Activated naive CD4-positive, alpha-beta T cell treated with anti-CD3 and anti-CD28 coated beads for 36 hours (primary cell): ENCODE measurements around the gene TCF7. TPM values are rescaled to one million over a fixed set of nuclear protein-coding genes. Genes with fewer than 3 reads are reported as not detected.
"Not testable (repeated sequence)": the region's sequence is repeated elsewhere in the genome, so short reads cannot be mapped to it uniquely, and the experiment has no call there.

ENCODE experiments used
- CTCF ChIA-PET: fragments of 350-600 bp; sonication (Branson Sonifier 250); formaldehyde crosslinking; loops from one replicate; lab custom pipeline; 2021; ENCODE audit warnings: antibody characterized with exemption; lab: Charles Lee
- DNase-seq: peaks from one replicate; pipeline ENCODE4 v3.0.0-alpha.2; 2020
- H3K27ac Mint-ChIP-seq: one replicate; pipeline ENCODE4 v1.8.0; 2021; ENCODE audit warnings: mild to moderate bottlenecking, mixed read lengths
- H3K27me3 Mint-ChIP-seq: one replicate; pipeline ENCODE4 v1.8.0; 2021; ENCODE audit warnings: low read depth, mixed read lengths
- H3K36me3 Mint-ChIP-seq: one replicate; pipeline ENCODE4 v1.8.0; 2021; ENCODE audit warnings: low read depth, mixed read lengths
- H3K4me1 Mint-ChIP-seq: one replicate; pipeline ENCODE4 v1.8.0; 2021; ENCODE audit warnings: low read depth, mixed read lengths
- H3K4me3 Mint-ChIP-seq: one replicate; pipeline ENCODE4 v1.8.0; 2021; ENCODE audit warnings: mild to moderate bottlenecking, moderate library complexity, mixed read lengths
- H3K9me3 Mint-ChIP-seq: one replicate; pipeline ENCODE4 v1.8.0; 2021; ENCODE audit warnings: mixed read lengths
- intact Hi-C: fragments of 100-400 bp; cut with micrococcal nuclease; formaldehyde crosslinking; loops from one replicate; pipeline ENCODE4 v1.15.1; 2023
- total RNA-seq, 2 experiments: library from RNA; stranded (reverse); gene quantifications; one replicate each; pipeline ENCODE4 v1.2.3, GENCODE V29; 2021

The TCF7 gene
- total RNA-seq, 2 experiments from 2014 or later = 87.9 to 92.3 TPM

DNA sequence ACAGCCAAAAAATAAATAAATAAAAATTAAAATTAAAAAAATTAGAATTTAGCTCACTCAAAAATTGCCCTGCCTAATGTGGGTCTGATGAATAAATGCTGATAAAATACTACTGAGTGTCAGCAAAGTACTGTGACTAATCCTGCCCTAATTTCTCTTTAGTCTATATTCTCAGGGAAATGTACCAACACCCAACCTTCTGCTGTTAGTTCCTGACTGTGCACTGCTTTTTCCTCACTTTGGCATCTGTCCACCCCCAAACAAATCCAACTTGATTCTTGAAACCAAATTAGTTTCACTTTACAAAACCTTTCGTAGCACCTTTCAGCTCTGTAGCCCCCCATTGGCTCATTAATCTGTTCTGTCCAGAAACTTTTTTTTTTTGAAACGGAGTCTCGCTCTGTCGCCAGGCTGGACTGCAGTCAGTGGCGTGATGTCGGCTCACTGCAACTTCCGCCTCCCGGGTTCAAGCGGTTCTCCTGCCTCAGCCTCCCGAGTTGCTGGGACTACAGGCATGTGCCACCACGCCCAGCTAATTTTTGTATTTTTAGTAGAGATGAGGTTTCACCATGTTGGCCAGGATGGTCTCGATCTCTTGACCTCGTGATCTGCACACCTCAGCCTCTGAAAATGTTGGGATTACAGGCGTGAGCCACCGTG lies 37.8 kb downstream of the TCF7 start:
- Mint-ChIP-seq H3K4me1 (peaks cover 67% of the 10 kb centered on the region), H3K27ac (peak overlapping the region; percentile 80), H3K36me3 (peaks cover 45% of the 10 kb centered on the region)
- DNase-seq, intact Hi-C loops, H3K27me3 Mint-ChIP-seq, H3K9me3 Mint-ChIP-seq, H3K4me3 Mint-ChIP-seq: not testable (repeated sequence)
- CTCF ChIA-PET = interaction anchor here (0.8 to 25.6 kb wide), 9 partner anchors 8 to 126 kb away, joined by 3 to 593 read pairs (median 7); no protein-coding TSS in a partner anchor

- H3K27me3 Mint-ChIP-seq = no peaks in the 10 kb centered on the region
- intact Hi-C loops = no loop called here
- H3K27ac Mint-ChIP-seq = peak overlapping the region; percentile 80
- peaks cover 50% of the 10 kb centered on the region for H3K36me3 Mint-ChIP-seq
- H3K4me3 Mint-ChIP-seq = no peak overlapping the region
- CTCF ChIA-PET = interaction anchor here (0.8 to 25.6 kb wide), 11 partner anchors 9 to 138 kb away, joined by 3 to 593 read pairs (median 5); no protein-coding TSS in a partner anchor
- H3K9me3 Mint-ChIP-seq = no peaks in the 10 kb centered on the region
- H3K4me1 Mint-ChIP-seq = peaks cover 75% of the 10 kb centered on the region
- DNase-seq = no peak
Measured at GRCh38 chr5:134153241-134153640, 38.8 kb downstream of the TCF7 start.

GRCh38 chr5:134153657-134154056 lies 39.2 kb downstream of the TCF7 start:
- intact Hi-C loops = loop anchor here (2.0 kb wide), 1 partner anchor 17 kb away; no protein-coding TSS in a partner anchor
- no peaks in the 10 kb centered on the region for H3K9me3 Mint-ChIP-seq
- peaks cover 78% of the 10 kb centered on the region for H3K4me1 Mint-ChIP-seq
- CTCF ChIA-PET = interaction anchor here (0.8 to 25.6 kb wide), 12 partner anchors 9 to 138 kb away, joined by 3 to 593 read pairs (median 4); no protein-coding TSS in a partner anchor
- peak overlapping the region; percentile 80 for H3K27ac Mint-ChIP-seq
- no peak overlapping the region for H3K4me3 Mint-ChIP-seq
- DNase-seq = no peak
- H3K36me3 Mint-ChIP-seq = peaks cover 52% of the 10 kb centered on the region
- no peaks in the 10 kb centered on the region for H3K27me3 Mint-ChIP-seq

DNA sequence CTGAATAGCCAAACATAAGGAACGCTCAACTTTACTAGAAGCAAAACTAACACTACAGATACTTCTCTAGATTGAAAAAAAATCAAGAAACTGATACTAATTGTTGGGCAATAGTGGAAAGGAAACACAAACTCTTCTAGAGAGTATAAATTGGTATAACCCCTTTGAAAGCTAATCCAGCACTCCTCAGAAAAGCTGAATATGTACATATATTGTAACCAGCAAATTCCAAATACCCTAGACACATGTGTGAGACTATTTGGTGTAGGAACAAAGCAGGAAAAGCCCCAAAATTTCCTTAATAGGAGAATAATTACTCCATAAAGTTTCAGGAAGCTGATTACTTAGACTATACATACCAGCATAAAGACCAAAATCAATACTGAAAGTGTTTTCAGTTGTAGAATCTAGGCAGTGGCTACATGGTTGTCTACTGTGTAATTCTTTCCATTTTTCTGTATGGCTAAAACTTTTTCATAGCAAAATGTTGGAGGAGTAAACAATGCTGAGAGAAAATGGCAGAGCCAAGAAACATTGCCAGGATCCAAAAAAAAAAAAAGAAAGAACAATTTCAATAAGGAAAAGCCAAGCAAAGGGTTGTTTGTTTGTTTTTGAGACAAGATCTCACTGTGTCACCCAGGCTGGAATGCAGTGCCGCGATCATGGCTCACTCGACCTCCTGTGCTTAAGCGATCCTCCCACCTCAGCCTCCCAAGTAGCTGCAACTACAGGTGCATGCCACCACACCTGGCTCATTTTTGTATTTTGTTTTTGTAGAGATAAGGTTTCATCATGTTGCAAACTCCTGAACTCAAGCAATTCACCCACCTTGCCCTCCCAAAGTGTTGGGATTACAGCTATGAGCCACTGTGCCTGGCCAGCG lies 47.3 kb downstream of the TCF7 start:
- Mint-ChIP-seq H3K9me3 (peaks cover 9% of the 10 kb centered on the region), H3K4me1 (peaks cover 58% of the 10 kb centered on the region), H3K4me3 (no peak overlapping the region), H3K27ac (peak overlapping the region; percentile 50), H3K36me3 (peaks cover 55% of the 10 kb centered on the region), H3K27me3 (no peaks in the 10 kb centered on the region)
- CTCF ChIA-PET = interaction anchor here (0.6 to 4.2 kb wide), 14 partner anchors 8 to 134 kb away, joined by 3 to 27 read pairs (median 4); no protein-coding TSS in a partner anchor
- intact Hi-C loops = loop anchor here (2.0 kb wide), 1 partner anchor 13 kb away; no protein-coding TSS in a partner anchor
- DNase-seq = no peak

GRCh38 chr5:134162592-134162991 lies 48.1 kb downstream of the TCF7 start:
- intact Hi-C loops = no loop called here
- Mint-ChIP-seq H3K27me3 (no peaks in the 10 kb centered on the region), H3K4me3 (no peak overlapping the region), H3K27ac (no peak overlapping the region), H3K36me3 (peaks cover 60% of the 10 kb centered on the region), H3K4me1 (peaks cover 58% of the 10 kb centered on the region), H3K9me3 (peaks cover 9% of the 10 kb centered on the region)
- CTCF ChIA-PET = interaction anchor here (0.7 to 2.3 kb wide), 5 partner anchors 9 to 22 kb away, joined by 3 to 12 read pairs (median 3); no protein-coding TSS in a partner anchor
- no peak for DNase-seq

DNA sequence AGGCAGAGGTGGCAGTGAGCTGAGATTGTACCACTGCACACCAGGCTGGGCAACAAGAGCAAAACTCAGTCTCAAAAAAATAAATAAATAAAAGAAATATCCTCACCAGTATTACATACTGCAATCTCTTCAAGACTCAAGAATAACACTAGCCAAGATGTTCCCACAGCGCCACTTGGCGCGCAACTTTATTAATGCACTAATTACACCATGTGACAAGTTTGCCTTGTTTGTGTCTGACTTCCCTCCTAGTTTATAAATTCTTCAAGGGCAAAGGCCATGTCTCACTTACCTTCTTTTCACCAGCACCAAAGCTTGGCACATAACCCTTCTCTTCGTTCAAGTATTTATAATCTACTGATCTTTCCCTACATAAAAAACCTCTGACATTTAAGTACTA lies 57.5 kb downstream of the TCF7 start:
- Mint-ChIP-seq H3K27ac (peak overlapping the region; percentile 78), H3K27me3 (no peaks in the 10 kb centered on the region), H3K4me1 (peaks cover 54% of the 10 kb centered on the region), H3K9me3 (no peaks in the 10 kb centered on the region), H3K4me3 (no peak overlapping the region), H3K36me3 (peaks cover 40% of the 10 kb centered on the region)
- DNase-seq = peak; percentile 52
- CTCF ChIA-PET = interaction anchor here (0.8 to 1.8 kb wide), 5 partner anchors 10 to 132 kb away, joined by 3 to 9 read pairs (median 3); no protein-coding TSS in a partner anchor
- intact Hi-C loops = loop anchor here (2.0 kb wide), 1 partner anchor 17 kb away; no protein-coding TSS in a partner anchor

DNA sequence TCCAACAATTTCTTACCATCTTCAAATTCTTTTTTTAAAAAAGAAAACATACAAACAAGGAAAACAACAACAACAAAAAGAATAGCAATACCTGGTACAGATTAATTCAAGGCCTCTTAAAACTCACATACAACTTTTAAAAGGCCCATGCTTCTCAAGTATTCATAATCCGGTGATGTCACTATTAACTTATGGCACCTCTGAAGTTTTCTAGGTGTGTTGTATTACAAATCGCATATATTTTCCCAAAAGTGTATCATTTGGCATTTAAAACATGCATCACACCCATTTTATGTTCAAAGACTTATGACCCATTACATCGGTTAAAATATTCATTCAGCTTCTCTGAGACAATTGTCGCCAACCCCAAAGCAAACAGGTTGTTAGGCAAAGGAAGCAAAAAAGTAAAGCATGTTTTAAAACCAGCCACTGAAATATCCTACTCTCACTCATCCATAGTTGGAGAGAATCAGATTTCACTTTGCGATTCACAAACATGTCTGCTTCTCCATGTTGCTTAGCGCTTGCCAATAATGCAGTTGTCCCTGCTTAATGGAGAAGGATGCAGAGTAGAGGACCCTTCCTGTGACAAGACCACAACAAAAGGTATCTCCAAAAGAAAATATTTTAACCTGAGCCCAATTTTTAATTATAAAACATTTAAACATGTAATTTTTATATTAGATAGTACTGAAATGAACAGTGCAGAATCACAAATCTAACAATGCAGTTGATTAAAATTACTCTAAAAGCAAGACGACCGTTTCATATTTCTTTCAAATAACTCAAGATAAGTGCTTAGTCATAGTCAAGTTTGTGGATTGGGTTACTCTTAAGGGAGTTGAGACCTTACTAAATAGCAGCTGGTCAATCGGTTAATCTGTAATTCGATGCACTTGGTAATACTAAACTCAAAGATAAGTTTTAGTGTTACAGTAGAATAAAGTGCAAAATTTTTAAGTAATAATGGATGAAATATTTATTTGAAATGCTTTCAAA lies 60.7 kb downstream of the TCF7 start:
- Mint-ChIP-seq H3K9me3 (no peaks in the 10 kb centered on the region), H3K27ac (peak overlapping the region; percentile 94), H3K4me1 (peaks cover 45% of the 10 kb centered on the region), H3K4me3 (peak overlapping the region; percentile 96), H3K36me3 (peaks cover 29% of the 10 kb centered on the region), H3K27me3 (no peaks in the 10 kb centered on the region)
- CTCF ChIA-PET = interaction anchor here (0.9 to 1.2 kb wide), 5 partner anchors 34 to 139 kb away, joined by 3 to 4 read pairs (median 3); no protein-coding TSS in a partner anchor
- DNase-seq = no peak
- intact Hi-C loops = loop anchor here (1.0 to 2.0 kb wide), 2 partner anchors 14 to 196 kb away; partner anchors contain the start of gene UBE2B

DNA sequence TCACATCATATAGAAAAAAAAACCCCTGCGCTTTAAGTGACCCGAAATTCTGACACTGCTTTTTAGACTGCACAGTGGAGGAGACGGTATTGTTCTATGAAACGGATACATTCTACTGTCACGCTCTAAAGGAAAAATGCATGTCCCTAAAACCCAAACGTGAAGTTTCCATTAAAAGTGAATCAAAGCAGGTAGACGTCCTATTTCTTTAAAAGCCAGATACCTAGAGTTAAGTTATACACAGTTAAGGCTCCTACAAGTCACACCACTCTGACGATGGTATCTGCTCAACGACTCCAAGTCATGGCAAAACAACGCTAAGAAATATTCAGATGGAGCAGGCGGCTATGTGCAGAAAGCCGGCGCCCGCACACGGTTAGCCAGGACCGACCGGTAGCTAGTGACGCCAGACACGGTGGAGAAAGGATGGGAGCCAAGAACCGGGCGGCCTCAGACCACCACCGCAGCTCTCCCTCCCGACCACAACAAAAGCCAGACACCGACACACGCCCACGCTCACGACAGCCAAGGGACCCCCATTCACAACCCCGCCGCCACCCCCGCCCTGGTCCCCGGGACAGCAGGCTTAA lies 61.5 kb downstream of the TCF7 start:
- peak overlapping the region; percentile 96 for H3K4me3 Mint-ChIP-seq
- no peaks in the 10 kb centered on the region for H3K27me3 Mint-ChIP-seq
- CTCF ChIA-PET = interaction anchor here (0.6 to 1.4 kb wide), 6 partner anchors 35 to 411 kb away, joined by 3 to 4 read pairs (median 3); no protein-coding TSS in a partner anchor
- peaks cover 37% of the 10 kb centered on the region for H3K4me1 Mint-ChIP-seq
- H3K36me3 Mint-ChIP-seq = peaks cover 24% of the 10 kb centered on the region
- peak; percentile 48 for DNase-seq
- peak overlapping the region; percentile 94 for H3K27ac Mint-ChIP-seq
- H3K9me3 Mint-ChIP-seq = no peaks in the 10 kb centered on the region
- intact Hi-C loops = loop anchor here (1.0 to 2.0 kb wide), 9 partner anchors 15 to 687 kb away; partner anchors contain the start of genes JADE2, SEC24A and UBE2B

DNA sequence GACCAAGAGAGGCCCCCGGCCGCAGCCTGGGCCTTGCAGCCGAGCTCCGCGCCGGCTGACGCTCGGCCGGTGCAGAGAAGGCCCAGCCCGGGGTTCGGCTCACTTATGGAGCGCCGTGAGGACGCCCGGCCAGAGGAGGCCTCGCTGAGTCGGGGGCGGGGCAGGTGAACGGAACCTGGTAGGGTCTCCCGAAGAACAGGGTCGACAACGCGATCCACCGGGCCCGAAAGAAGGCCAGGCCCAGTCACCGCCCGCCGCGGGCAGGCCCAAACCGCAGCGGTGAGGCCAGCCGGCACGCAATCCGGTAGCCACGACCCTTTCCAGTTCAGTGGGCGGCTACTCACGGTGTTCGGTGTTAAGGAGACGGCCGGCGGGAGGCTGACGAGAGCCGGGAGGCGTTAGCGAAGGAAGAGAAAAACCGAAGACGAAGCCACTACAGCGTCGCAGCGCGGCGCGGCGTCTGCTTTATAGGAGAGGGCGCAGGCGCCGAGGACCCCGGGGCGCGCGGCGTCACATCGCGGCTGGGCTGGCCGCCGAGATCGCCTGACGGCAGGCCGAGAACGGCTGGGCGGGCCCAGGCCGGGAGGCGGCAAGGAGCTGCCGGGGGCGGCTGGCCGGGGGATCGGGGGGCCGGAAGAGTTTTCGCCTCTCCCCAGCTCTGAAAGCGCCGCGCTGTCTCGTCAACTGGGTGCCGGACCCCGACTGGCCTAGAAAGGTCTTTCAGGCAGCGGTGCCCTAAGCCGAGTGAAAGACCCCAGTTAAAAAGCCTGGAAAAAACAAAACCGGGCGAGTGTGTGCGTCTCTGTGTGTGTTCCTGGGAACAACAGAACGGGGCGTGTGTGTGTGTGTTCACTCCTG lies 62.3 kb downstream of the TCF7 start, which contains the start of gene SKP1:
Gene SKP1, minus strand, starts transcription at position 440 of the 858 bp plus-strand sequence. CDS start 2,928 bp downstream, outside the sequence.
- Mint-ChIP-seq H3K27me3 (no peaks in the 10 kb centered on the region), H3K9me3 (no peaks in the 10 kb centered on the region), H3K4me1 (peaks cover 31% of the 10 kb centered on the region), H3K36me3 (peaks cover 19% of the 10 kb centered on the region), H3K27ac (peak within 1 kb of the TSS; percentile 94), H3K4me3 (peak within 1 kb of the TSS; percentile 96)
- CTCF ChIA-PET = interaction anchor here (0.6 to 1.4 kb wide), 6 partner anchors 36 to 410 kb away, joined by 3 to 6 read pairs (median 4); no protein-coding TSS in a partner anchor
- DNase-seq = peak; percentile 83
- intact Hi-C loops = loop anchor here (1.0 to 2.0 kb wide), 10 partner anchors 38 to 729 kb away; partner anchors contain the start of genes JADE2, PCBD2, PPP2CA and SEC24A
